Fibroblast of lung (primary cell): ENCODE data around the gene ZNF219. TPM values are rescaled to one million over a fixed set of nuclear protein-coding genes. Genes with fewer than 3 reads are reported as not detected.

Experiments
- DNase-seq, 2 donors: peaks; one replicate each; pipeline versions ENCODE4 v3.0.0 to v3.0.0-alpha.2; 2010; ENCODE audit warnings: low read depth in 2 of 2
- H2AFZ ChIP-seq: 2 replicates; pipeline ENCODE4 v1.5.1; 2012; ENCODE audit warnings: low read length, control low read depth, inconsistent platforms
- H3K27ac ChIP-seq: 2 replicates; pipeline ENCODE4 v1.5.1; 2011; ENCODE audit warnings: low read length, control low read depth; ENCODE audit not compliant: insufficient read depth
- H3K27me3 ChIP-seq: 2 replicates; pipeline ENCODE4 v1.5.1; 2011; ENCODE audit warnings: mild to moderate bottlenecking, low read length; ENCODE audit not compliant: control insufficient read depth, insufficient read depth
- H3K36me3 ChIP-seq: 2 replicates; pipeline ENCODE4 v1.5.1; 2011; ENCODE audit warnings: low read length; ENCODE audit not compliant: control insufficient read depth, insufficient read depth
- H3K4me1 ChIP-seq: 2 replicates; pipeline ENCODE4 v1.5.1; 2011; ENCODE audit warnings: low read length; ENCODE audit not compliant: control insufficient read depth, insufficient read depth; ENCODE audit errors: extremely low read depth
- H3K4me2 ChIP-seq: 2 replicates; pipeline ENCODE4 v1.5.1; 2011; ENCODE audit warnings: low read length, control low read depth; ENCODE audit not compliant: insufficient read depth; ENCODE audit errors: extremely low read depth
- H3K4me3 ChIP-seq, 4 experiments: fragments of 200-600 bp in 1 of 4; sonication (generic) in 1 of 4; replicated peaks in 1 of 4; 2 replicates each; pipeline ENCODE4 v1.5.1; 2011 to 2016; ENCODE audit warnings: low read length in 4 of 4, low read depth in 3 of 4, mild to moderate bottlenecking in 3 of 4, control low read depth in 2 of 4, inconsistent platforms in 1 of 4, mixed read lengths in 1 of 4; ENCODE audit not compliant: insufficient read depth in 1 of 4; ENCODE audit errors: control extremely low read depth in 1 of 4
- H3K79me2 ChIP-seq: 2 replicates; pipeline ENCODE4 v1.5.1; 2012; ENCODE audit warnings: mild to moderate bottlenecking, low read length, inconsistent platforms; ENCODE audit not compliant: control insufficient read depth, insufficient read depth
- H3K9ac ChIP-seq: 2 replicates; pipeline ENCODE4 v1.5.1; 2011; ENCODE audit warnings: mild to moderate bottlenecking, low read length, control low read depth; ENCODE audit not compliant: insufficient read depth
- H3K9me3 ChIP-seq: 2 replicates; pipeline ENCODE4 v1.5.1; 2012; ENCODE audit warnings: low read depth, low read length; ENCODE audit not compliant: control insufficient read depth, insufficient read depth
- H4K20me1 ChIP-seq: 2 replicates; pipeline ENCODE4 v1.5.1; 2011; ENCODE audit warnings: low read length; ENCODE audit not compliant: control insufficient read depth, insufficient read depth; ENCODE audit errors: extremely low read depth
- EZH2 ChIP-seq: IDR thresholded peaks from 2 replicates; pipeline ENCODE4 v1.5.1; 2012; ENCODE audit warnings: low read length, control low read depth, mild to moderate bottlenecking; ENCODE audit errors: missing control alignments
- polyA plus RNA-seq, 2 donors: library from polyadenylated mRNA; depleted of rRNA in 1 of 2; stranded (reverse) in 1 of 2; unstranded in 1 of 2; fragments of >200 nt; gene quantifications; 2 replicates each; pipeline ENCODE4 v1.2.1, GENCODE V29; 2011 to 2012; ENCODE audit warnings: missing spikeins in 1 of 2
- total RNA-seq: library from RNA; depleted of rRNA; stranded (reverse); fragments of >200 nt; gene quantifications from 2 replicates; pipeline ENCODE4 v1.2.1, GENCODE V29; 2014
- TF ChIP-seq, protein P1 (sequence below), 2 donors: IDR thresholded peaks in 1 of 2; conservative IDR thresholded peaks in 1 of 2; 1 replicate in 1 of 2; 2 replicates in 1 of 2; pipeline ENCODE4 v1.5.1; 2011 to 2012; ENCODE audit warnings: low read length in 2 of 2, control low read depth in 1 of 2, inconsistent platforms in 1 of 2, low read depth in 1 of 2, mild to moderate bottlenecking in 1 of 2

ZNF219 gene
- total and polyA plus RNA-seq, 2 donors (not counting 1 experiment from before 2014, with no cell fraction given) = 2.2 to 4.6 TPM

DNA sequence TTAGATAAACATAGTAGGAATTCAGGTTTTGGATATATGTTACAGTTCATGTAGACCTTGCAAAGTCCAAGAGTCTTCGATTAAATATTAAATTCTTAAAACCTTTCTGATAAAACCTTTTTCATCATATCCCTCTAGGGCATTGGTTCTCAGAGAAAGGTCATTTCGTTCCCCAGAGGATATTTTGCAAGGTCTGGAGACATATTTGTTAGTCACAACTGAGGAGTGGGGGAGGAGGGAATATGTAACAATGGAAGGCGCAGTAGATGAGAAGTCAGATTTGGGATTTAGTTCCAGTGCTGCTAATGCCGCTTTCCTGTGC is 7.7 kb upstream of the ZNF219 start:
- Histone ChIP-seq H3K36me3 (no peaks in the 10 kb centered on the region), H3K9me3 (no peaks in the 10 kb centered on the region), H3K79me2 (no peaks in the 10 kb centered on the region), H4K20me1 (no peaks in the 10 kb centered on the region), H3K4me2 (peak overlapping the region; percentile 27), H2AFZ (no peak overlapping the region), H3K9ac (no peak overlapping the region), H3K4me3 (no peak overlapping the region), H3K27me3 (peaks cover 7% of the 10 kb centered on the region), H3K27ac (no peak overlapping the region), H3K4me1 (peaks cover 14% of the 10 kb centered on the region)
- DNase-seq = peak in 1 of 2 donors; percentile 47
- TF ChIP-seq, protein P1, sequence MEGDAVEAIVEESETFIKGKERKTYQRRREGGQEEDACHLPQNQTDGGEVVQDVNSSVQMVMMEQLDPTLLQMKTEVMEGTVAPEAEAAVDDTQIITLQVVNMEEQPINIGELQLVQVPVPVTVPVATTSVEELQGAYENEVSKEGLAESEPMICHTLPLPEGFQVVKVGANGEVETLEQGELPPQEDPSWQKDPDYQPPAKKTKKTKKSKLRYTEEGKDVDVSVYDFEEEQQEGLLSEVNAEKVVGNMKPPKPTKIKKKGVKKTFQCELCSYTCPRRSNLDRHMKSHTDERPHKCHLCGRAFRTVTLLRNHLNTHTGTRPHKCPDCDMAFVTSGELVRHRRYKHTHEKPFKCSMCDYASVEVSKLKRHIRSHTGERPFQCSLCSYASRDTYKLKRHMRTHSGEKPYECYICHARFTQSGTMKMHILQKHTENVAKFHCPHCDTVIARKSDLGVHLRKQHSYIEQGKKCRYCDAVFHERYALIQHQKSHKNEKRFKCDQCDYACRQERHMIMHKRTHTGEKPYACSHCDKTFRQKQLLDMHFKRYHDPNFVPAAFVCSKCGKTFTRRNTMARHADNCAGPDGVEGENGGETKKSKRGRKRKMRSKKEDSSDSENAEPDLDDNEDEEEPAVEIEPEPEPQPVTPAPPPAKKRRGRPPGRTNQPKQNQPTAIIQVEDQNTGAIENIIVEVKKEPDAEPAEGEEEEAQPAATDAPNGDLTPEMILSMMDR (conservative IDR thresholded peaks at IDR 0.05 in 1 of 2, IDR thresholded peaks at IDR 0.05 in 1 of 2; ENCODE audit: low read depth in 1 of 2, low read length in 2 of 2) = no peak
- TF ChIP-seq EZH2 = no peak

DNA sequence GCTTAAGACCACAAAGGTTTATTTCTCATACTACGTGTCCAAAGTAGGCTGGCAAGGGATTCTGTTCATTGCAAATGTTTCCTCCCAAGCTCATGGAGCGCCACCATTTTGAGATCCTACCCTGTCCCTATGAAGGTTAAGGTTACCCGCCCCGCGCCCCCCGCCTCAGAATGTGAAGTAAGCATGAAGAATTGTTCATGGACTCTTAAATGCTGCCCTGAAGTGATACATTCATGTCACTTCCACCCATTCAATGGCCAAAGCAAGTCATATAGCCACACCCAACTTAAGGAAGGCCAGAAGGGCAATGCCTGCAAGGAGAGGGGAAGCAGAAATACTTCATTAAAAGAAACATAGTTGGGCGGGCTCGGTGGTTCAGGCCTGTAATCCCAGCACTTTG is 6.6 kb upstream of the ZNF219 start:
- H3K4me2 ChIP-seq = no peak overlapping the region
- no peaks in the 10 kb centered on the region for H3K79me2 ChIP-seq
- H3K27me3 ChIP-seq = peaks cover 7% of the 10 kb centered on the region
- H3K36me3 ChIP-seq = no peaks in the 10 kb centered on the region
- no peak overlapping the region for H2AFZ ChIP-seq
- no peak for DNase-seq
- H3K9ac ChIP-seq = no peak overlapping the region
- H3K9me3 ChIP-seq = no peaks in the 10 kb centered on the region
- TF ChIP-seq EZH2 = no peak
- TF ChIP-seq, protein P1 (conservative IDR thresholded peaks at IDR 0.05 in 1 of 2, IDR thresholded peaks at IDR 0.05 in 1 of 2; ENCODE audit: low read depth in 1 of 2, low read length in 2 of 2) = no peak
- H3K27ac ChIP-seq = no peak overlapping the region
- no peaks in the 10 kb centered on the region for H4K20me1 ChIP-seq
- peaks cover 14% of the 10 kb centered on the region for H3K4me1 ChIP-seq
- H3K4me3 ChIP-seq = no peak overlapping the region

DNA sequence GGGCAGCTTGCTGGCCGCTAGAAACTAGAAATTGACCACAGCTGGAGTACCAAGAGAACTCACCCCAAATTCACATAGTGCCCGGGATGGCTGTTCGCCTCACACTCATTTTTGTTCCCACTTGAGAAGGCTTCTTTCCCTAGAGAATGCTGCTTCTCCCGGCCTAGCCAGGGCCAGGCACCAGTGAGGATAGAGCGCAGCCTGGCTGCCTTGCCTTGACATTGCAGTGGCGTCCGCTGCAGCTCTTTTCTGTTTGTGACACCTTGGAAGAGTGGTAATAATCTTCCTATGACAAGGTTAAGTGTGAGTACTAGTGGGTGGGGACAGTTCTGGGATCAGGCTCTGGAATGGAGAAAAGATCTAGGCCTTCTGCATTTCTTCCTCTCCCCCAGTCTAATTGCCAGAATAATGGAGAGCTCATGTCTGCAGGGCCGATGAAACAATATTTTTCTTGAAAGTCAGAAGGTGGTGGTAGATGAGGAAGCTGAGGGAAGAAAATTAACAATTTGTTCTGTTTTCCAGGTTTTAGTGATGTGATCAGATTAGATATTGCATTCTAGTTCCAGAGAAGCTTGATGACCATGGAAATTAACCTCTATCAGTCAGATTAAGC is 6.1 kb upstream of the ZNF219 start:
- Histone ChIP-seq H3K27ac (peak overlapping the region; percentile 98), H3K9me3 (no peaks in the 10 kb centered on the region), H3K4me3 (peak overlapping the region; percentile 69 to 80 (median 76)), H3K4me1 (peaks cover 14% of the 10 kb centered on the region), H3K79me2 (no peaks in the 10 kb centered on the region), H3K36me3 (no peaks in the 10 kb centered on the region), H2AFZ (peak overlapping the region; percentile 91), H3K4me2 (peak overlapping the region; percentile 95), H4K20me1 (no peaks in the 10 kb centered on the region), H3K27me3 (peaks cover 3% of the 10 kb centered on the region), H3K9ac (peak overlapping the region; percentile 99)
- no peak for TF ChIP-seq EZH2
- TF ChIP-seq, protein P1 (conservative IDR thresholded peaks at IDR 0.05 in 1 of 2, IDR thresholded peaks at IDR 0.05 in 1 of 2; ENCODE audit: low read depth in 1 of 2, low read length in 2 of 2) = peak; percentile 100
- peak; percentile 76 to 81 for DNase-seq
